Keratinocyte (primary cell): ENCODE data around the gene ABCA12.

ENCODE experiments used
- EZH2 ChIP-seq: IDR thresholded peaks from one replicate; pipeline ENCODE4 v1.6.1; 2012; ENCODE audit warnings: inconsistent platforms, mild to moderate bottlenecking, low read length, moderate library complexity
- TF ChIP-seq, protein P1 (sequence below), 3 experiments: IDR thresholded peaks in 1 of 3; conservative IDR thresholded peaks in 1 of 3; optimal IDR thresholded peaks in 1 of 3; 2 replicates in 2 of 3; 3 replicates in 1 of 3; pipeline versions ENCODE3 to v1.5.1; 2011; ENCODE audit warnings: low read length in 3 of 3, mild to moderate bottlenecking in 3 of 3, moderate library complexity in 2 of 3, control low read depth in 1 of 3, inconsistent platforms in 1 of 3; ENCODE audit not compliant: insufficient read depth in 2 of 3; ENCODE audit errors: extremely low read depth in 1 of 3

- TF ChIP-seq, protein P1, sequence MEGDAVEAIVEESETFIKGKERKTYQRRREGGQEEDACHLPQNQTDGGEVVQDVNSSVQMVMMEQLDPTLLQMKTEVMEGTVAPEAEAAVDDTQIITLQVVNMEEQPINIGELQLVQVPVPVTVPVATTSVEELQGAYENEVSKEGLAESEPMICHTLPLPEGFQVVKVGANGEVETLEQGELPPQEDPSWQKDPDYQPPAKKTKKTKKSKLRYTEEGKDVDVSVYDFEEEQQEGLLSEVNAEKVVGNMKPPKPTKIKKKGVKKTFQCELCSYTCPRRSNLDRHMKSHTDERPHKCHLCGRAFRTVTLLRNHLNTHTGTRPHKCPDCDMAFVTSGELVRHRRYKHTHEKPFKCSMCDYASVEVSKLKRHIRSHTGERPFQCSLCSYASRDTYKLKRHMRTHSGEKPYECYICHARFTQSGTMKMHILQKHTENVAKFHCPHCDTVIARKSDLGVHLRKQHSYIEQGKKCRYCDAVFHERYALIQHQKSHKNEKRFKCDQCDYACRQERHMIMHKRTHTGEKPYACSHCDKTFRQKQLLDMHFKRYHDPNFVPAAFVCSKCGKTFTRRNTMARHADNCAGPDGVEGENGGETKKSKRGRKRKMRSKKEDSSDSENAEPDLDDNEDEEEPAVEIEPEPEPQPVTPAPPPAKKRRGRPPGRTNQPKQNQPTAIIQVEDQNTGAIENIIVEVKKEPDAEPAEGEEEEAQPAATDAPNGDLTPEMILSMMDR (optimal IDR thresholded peaks at IDR 0.05 in 1 of 3, IDR thresholded peaks at IDR 0.05 in 1 of 3, conservative IDR thresholded peaks at IDR 0.05 in 1 of 3; ENCODE audit: extremely low read depth in 1 of 3, insufficient read depth in 2 of 3, low read length in 3 of 3), result peak; percentile 17 to 40 (median 32)
- TF ChIP-seq EZH2, result no peak
Measured at GRCh38 chr2:215002500-215002899, 135.9 kb downstream of the ABCA12 start.
